ENCODE measurements around the gene RGS7.

DNA sequence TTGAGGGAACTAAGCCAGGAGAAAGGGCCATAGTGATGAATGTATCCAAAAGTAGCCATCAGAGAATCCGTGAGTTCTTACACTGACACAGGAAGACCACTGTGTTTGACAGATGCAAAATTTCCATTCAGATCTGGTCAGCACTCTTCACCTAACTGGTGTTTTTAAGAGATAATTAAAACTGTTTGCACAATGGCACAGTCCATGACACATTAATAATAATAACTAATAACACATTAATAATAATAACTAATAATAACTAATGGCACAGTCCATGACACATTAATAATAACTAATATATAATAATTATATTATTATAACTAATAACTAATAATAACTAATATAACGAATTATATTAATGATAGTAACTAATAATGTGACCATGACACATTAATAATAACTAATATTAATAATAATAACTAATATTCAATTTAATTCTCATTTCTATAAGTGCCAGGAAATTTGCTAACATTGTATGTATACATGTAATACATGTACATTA lies 195.8 kb downstream of the RGS7 start:
- TF ChIP-seq CTCF (conservative IDR thresholded peaks at IDR 0.05 in 1 of 2, IDR thresholded peaks at IDR 0.05 in 1 of 2; ENCODE audit: extremely low read depth in 1 of 2, insufficient read depth in 1 of 2, low read depth in 1 of 2, low read length in 2 of 2) (no peak), EZH2 (IDR thresholded peaks at IDR 0.05; ENCODE audit: borderline replicate concordance, low read length) (no peak)

Measured in mammary epithelial cell (primary cell).